ENCODE measurements around the gene PLCE1. TPM values are rescaled to one million over a fixed set of nuclear protein-coding genes. Genes with fewer than 3 reads are reported as not detected.

PLCE1 gene
- total RNA-seq, 1 experiment from 2014 or later = 0.13 TPM

DNA sequence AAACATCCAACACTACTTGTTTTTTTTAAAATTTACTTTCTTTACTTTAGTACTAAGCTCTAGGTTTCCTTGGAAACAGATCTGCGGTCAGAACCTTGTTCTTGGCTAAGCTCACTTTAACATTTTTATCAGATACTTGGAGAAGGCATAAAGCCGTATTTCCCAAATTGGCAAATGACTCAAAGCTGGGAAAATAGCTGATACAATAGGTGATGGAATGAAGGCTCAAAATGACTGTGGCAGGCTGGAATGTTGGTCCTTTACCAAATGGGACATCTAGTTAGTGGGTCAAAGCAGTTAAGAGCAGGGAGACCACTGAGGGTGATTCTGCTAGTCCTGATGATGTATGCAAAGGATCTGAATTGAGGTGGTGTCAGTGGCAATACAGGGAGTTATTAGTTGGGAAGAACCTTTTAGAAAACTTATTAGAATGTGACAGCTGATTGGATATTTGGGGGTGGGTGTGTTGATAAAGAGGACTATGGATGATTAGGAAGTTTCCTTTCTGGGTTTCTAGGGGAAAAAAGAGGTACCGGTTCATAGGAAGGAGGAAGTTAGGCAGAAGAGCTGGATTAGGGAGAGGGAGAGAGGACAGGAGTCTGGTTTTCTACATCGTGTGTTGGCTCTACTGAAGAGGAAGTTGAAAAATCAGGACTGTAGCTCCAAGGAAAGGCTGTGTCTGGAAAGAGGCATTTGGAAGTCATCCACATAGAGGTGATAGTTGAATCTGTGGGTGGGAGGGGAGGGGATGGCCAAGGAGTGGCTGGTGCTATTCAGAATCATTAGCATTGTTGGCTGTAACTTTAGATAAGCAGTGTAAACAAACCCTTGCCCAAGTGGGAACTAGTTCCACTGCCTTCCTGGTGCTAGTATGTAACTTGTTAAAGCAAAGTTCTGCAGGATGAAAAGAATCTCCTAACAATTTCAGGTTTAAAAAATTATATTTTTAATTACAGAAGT lies 13.1 kb downstream of the PLCE1 start:
- Histone ChIP-seq H3K9ac (ENCODE audit: extremely low read depth, insufficient read length, low read length) (no peak overlapping the region), H3K4me2 (ENCODE audit: insufficient read depth, insufficient read length, low read length) (no peak overlapping the region), H3K79me2 (ENCODE audit: insufficient read depth, low read length) (no peaks in the 10 kb centered on the region), H2BK120ac (ENCODE audit: low read depth, low read length, poor library complexity, severe bottlenecking) (no peak overlapping the region), H4K5ac (ENCODE audit: insufficient read length, low read depth, low read length) (no peak overlapping the region), H2BK5ac (ENCODE audit: insufficient read length, low read length) (no peak overlapping the region), H4K20me1 (ENCODE audit: control insufficient read depth, insufficient read depth, insufficient read length) (no peaks in the 10 kb centered on the region), H3T11ph (ENCODE audit: low read length) (no peak overlapping the region), H3K4me1 (ENCODE audit: insufficient read depth, low read length) (no peaks in the 10 kb centered on the region), H2BK12ac (ENCODE audit: insufficient read length, low read depth, low read length) (no peak overlapping the region), H3K9me3 (ENCODE audit: control insufficient read depth, low read depth, low read length) (no peaks in the 10 kb centered on the region), H3K27me3 (ENCODE audit: insufficient read depth, low read length) (no peaks in the 10 kb centered on the region), H3K56ac (ENCODE audit: insufficient read length, low read depth, low read length) (no peak overlapping the region), H3K27ac (ENCODE audit: insufficient read length, low read depth, low read length) (no peak overlapping the region), H3K18ac (ENCODE audit: insufficient read length, low read depth, low read length) (no peak overlapping the region), H3K23me2 (ENCODE audit: insufficient read length, low read depth, low read length, poor library complexity, severe bottlenecking) (no peaks in the 10 kb centered on the region), H2AK5ac (ENCODE audit: insufficient read length, low read length) (no peak overlapping the region), H2BK20ac (ENCODE audit: low read depth, low read length, poor library complexity, severe bottlenecking) (no peak overlapping the region), H2BK15ac (ENCODE audit: low read depth, low read length) (no peak overlapping the region), H3K4ac (ENCODE audit: low read depth, low read length) (no peak overlapping the region), H3K23ac (ENCODE audit: insufficient read length, low read depth, low read length) (no peak overlapping the region), H3K14ac (ENCODE audit: insufficient read depth, low read length) (no peak overlapping the region), H4K8ac (replicated peaks; ENCODE audit: insufficient read length, low read depth, low read length) (no peak overlapping the region), H4K91ac (ENCODE audit: insufficient read length, low read depth, low read length) (no peak overlapping the region), H2AFZ (ENCODE audit: low read length) (no peak overlapping the region), H3K79me1 (ENCODE audit: insufficient read depth, low read depth, low read length, poor library complexity, severe bottlenecking) (no peaks in the 10 kb centered on the region)
- no peaks in the 10 kb centered on the region; a peak in 2 of 7 replicates for H3K36me3 Mint-ChIP-seq (ENCODE audit: insufficient read depth in 1 of 3, low read depth in 3 of 3)
- H3K4me1 Mint-ChIP-seq = peaks cover 5 to 9% of the 10 kb centered on the region in 2 experiments
- H3K9me3 Mint-ChIP-seq = no peaks in the 10 kb centered on the region; a peak in 1 of 5 replicates
- no peak overlapping the region for H3K27ac Mint-ChIP-seq
- peaks cover 26% of the 10 kb centered on the region for H3K27me3 Mint-ChIP-seq (ENCODE audit: low read depth)
- DNase-seq = no peak
- WGBS (ENCODE audit: extremely low coverage, insufficient read length, low lambda C conversion rate) = no CpG with 5 or more reads among the region's 4 CpGs
- no peak overlapping the region for H3K4me3 Mint-ChIP-seq
- TF ChIP-seq, protein P1, sequence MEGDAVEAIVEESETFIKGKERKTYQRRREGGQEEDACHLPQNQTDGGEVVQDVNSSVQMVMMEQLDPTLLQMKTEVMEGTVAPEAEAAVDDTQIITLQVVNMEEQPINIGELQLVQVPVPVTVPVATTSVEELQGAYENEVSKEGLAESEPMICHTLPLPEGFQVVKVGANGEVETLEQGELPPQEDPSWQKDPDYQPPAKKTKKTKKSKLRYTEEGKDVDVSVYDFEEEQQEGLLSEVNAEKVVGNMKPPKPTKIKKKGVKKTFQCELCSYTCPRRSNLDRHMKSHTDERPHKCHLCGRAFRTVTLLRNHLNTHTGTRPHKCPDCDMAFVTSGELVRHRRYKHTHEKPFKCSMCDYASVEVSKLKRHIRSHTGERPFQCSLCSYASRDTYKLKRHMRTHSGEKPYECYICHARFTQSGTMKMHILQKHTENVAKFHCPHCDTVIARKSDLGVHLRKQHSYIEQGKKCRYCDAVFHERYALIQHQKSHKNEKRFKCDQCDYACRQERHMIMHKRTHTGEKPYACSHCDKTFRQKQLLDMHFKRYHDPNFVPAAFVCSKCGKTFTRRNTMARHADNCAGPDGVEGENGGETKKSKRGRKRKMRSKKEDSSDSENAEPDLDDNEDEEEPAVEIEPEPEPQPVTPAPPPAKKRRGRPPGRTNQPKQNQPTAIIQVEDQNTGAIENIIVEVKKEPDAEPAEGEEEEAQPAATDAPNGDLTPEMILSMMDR (conservative IDR thresholded peaks at IDR 0.05) = no peak

Measured in H9 (cell line).